Neuronal stem cell (in vitro differentiated cells): Measurements from ENCODE around the gene CRADD.
A peak's percentile ranks its signal among the peaks of the same experiment; 100 is the strongest.

Source experiments
- DNase-seq: peaks from one replicate; pipeline ENCODE4 v3.0.0-alpha.2; 2013; ENCODE audit warnings: low spot score
- H2AFZ ChIP-seq: one replicate; pipeline ENCODE4 v1.6.1; 2013; ENCODE audit warnings: mild to moderate bottlenecking, low read length, inconsistent platforms
- H2AK5ac ChIP-seq: 2 replicates; pipeline ENCODE4 v1.6.1; 2013; ENCODE audit warnings: low read depth, mild to moderate bottlenecking, inconsistent platforms, low read length, moderate library complexity, mixed read lengths
- H2BK120ac ChIP-seq: 2 replicates; pipeline ENCODE4 v1.6.1; 2013; ENCODE audit warnings: low read depth, mild to moderate bottlenecking, inconsistent platforms, low read length, moderate library complexity, mixed read lengths
- H2BK12ac ChIP-seq: one replicate; pipeline ENCODE4 v1.6.1; 2013; ENCODE audit warnings: low read length, inconsistent platforms
- H2BK15ac ChIP-seq: 2 replicates; pipeline ENCODE4 v1.6.1; 2013; ENCODE audit warnings: mild to moderate bottlenecking, low read length, inconsistent platforms, mixed read lengths
- H2BK5ac ChIP-seq: one replicate; pipeline ENCODE4 v1.6.1; 2013; ENCODE audit warnings: inconsistent platforms, mild to moderate bottlenecking, low read length, moderate library complexity
- H3K14ac ChIP-seq: one replicate; pipeline ENCODE4 v1.6.1; 2013; ENCODE audit warnings: low read length, inconsistent platforms
- H3K18ac ChIP-seq: 2 replicates; pipeline ENCODE4 v1.6.1; 2013; ENCODE audit warnings: low read length, inconsistent platforms
- H3K23ac ChIP-seq: 2 replicates; pipeline ENCODE4 v1.6.1; 2013; ENCODE audit warnings: low read depth, mild to moderate bottlenecking, mixed read lengths, low read length, inconsistent platforms; ENCODE audit not compliant: poor library complexity
- H3K27ac ChIP-seq: replicated peaks from 3 replicates; pipeline ENCODE4 v1.5.1; 2013; ENCODE audit warnings: low read length, inconsistent platforms
- H3K27me3 ChIP-seq, 3 experiments: 2 replicates each; pipeline ENCODE4 v1.6.1; 2013; ENCODE audit warnings: low read length in 3 of 3, mild to moderate bottlenecking in 2 of 3, inconsistent platforms in 1 of 3, low read depth in 1 of 3, mixed read lengths in 1 of 3, moderate library complexity in 1 of 3; ENCODE audit not compliant: control insufficient read depth in 3 of 3, insufficient read depth in 3 of 3
- H3K36me3 ChIP-seq, 2 donors: replicated peaks in 1 of 2; 2 replicates each; pipeline ENCODE4 v1.6.1; 2013; ENCODE audit warnings: low read length in 2 of 2; ENCODE audit not compliant: control insufficient read depth in 2 of 2, insufficient read depth in 2 of 2
- H3K4ac ChIP-seq: 2 replicates; pipeline ENCODE4 v1.6.1; 2013; ENCODE audit warnings: inconsistent platforms, mild to moderate bottlenecking, low read length, moderate library complexity
- H3K4me1 ChIP-seq, 2 donors: 1 replicate in 1 of 2; 2 replicates in 1 of 2; pipeline ENCODE4 v1.6.1; 2013; ENCODE audit warnings: low read length in 2 of 2, low read depth in 1 of 2; ENCODE audit not compliant: control insufficient read depth in 2 of 2, insufficient read depth in 1 of 2
- H3K4me2 ChIP-seq: one replicate; pipeline ENCODE4 v1.6.1; 2013; ENCODE audit warnings: mild to moderate bottlenecking, low read length, inconsistent platforms; ENCODE audit not compliant: insufficient read depth, poor library complexity, severe bottlenecking
- H3K4me3 ChIP-seq, 2 donors: 2 replicates each; pipeline ENCODE4 v1.5.1; 2013; ENCODE audit warnings: low read length in 2 of 2, mild to moderate bottlenecking in 2 of 2, inconsistent platforms in 1 of 2, moderate library complexity in 1 of 2
- H3K79me1 ChIP-seq: one replicate; pipeline ENCODE4 v1.6.1; 2013; ENCODE audit warnings: low read depth, mild to moderate bottlenecking, inconsistent platforms, low read length, moderate library complexity
- H3K9ac ChIP-seq: one replicate; pipeline ENCODE4 v1.6.1; 2013; ENCODE audit warnings: mild to moderate bottlenecking, low read depth, low read length, inconsistent platforms; ENCODE audit not compliant: poor library complexity
- H3K9me3 ChIP-seq, 2 donors: replicated peaks in 1 of 2; 2 replicates each; pipeline versions ENCODE3 to v1.6.1; 2013; ENCODE audit warnings: low read length in 2 of 2, mild to moderate bottlenecking in 2 of 2, inconsistent platforms in 1 of 2, low read depth in 1 of 2, mixed read lengths in 1 of 2, moderate library complexity in 1 of 2; ENCODE audit not compliant: control insufficient read depth in 2 of 2, insufficient read depth in 1 of 2
- H4K8ac ChIP-seq: one replicate; pipeline ENCODE4 v1.6.1; 2013; ENCODE audit warnings: low read depth, mild to moderate bottlenecking, inconsistent platforms, low read length, moderate library complexity
- H4K91ac ChIP-seq: one replicate; pipeline ENCODE4 v1.6.1; 2013; ENCODE audit warnings: low read length, low read depth, mild to moderate bottlenecking, inconsistent platforms; ENCODE audit not compliant: poor library complexity
- WGBS, 2 donors: extraction: QIAGEN DNeasy Blood & Tissue Kit; methylation state at CpG; one replicate each; pipeline ENCODE4 v1.1.7; 2013; ENCODE audit warnings: missing lambda C conversion rate in 2 of 2, mixed read lengths in 1 of 2; ENCODE audit not compliant: insufficient read length in 2 of 2, insufficient replicate concordance in 1 of 2; ENCODE audit errors: extremely low coverage in 2 of 2; 5-methylcytosine and 5-hydroxymethylcytosine counted together

CRADD gene

GRCh38 chr12:93819050-93819491 lies 141.9 kb downstream of the CRADD start:
- Histone ChIP-seq H3K14ac (no peak overlapping the region), H2AK5ac (no peak overlapping the region), H2BK15ac (no peak overlapping the region), H4K91ac (no peak overlapping the region), H3K4me3 (no peak overlapping the region), H3K18ac (no peak overlapping the region), H3K36me3 (no peaks in the 10 kb centered on the region), H3K4me2 (no peak overlapping the region), H3K9ac (no peak overlapping the region), H3K27me3 (no peaks in the 10 kb centered on the region), H2BK12ac (no peak overlapping the region), H3K79me1 (no peaks in the 10 kb centered on the region), H3K4me1 (peaks cover 0 to 6% of the 10 kb centered on the region in 2 donors), H2AFZ (no peak overlapping the region), H2BK5ac (no peak overlapping the region), H2BK120ac (no peak overlapping the region), H3K4ac (no peak overlapping the region), H3K27ac (no peak overlapping the region), H3K23ac (no peak overlapping the region), H4K8ac (no peak overlapping the region), H3K9me3 (no peaks in the 10 kb centered on the region)
- no CpG with 5 or more reads among the region's 4 CpGs for WGBS, 2 donors
- no peak for DNase-seq

GRCh38 chr12:93823616-93824391 lies 146.6 kb downstream of the CRADD start:
- H3K4me3 ChIP-seq, result no peak overlapping the region
- H3K27ac ChIP-seq, result no peak overlapping the region

GRCh38 chr12:93824514-93825500 lies 147.6 kb downstream of the CRADD start:
- no peak overlapping the region for H3K27ac ChIP-seq
- no peak overlapping the region for H4K91ac ChIP-seq
- H3K23ac ChIP-seq, result no peak overlapping the region
- H4K8ac ChIP-seq, result no peak overlapping the region
- no peak overlapping the region for H2BK5ac ChIP-seq
- H2AFZ ChIP-seq, result peak overlapping the region; percentile 9
- DNase-seq, result peak; percentile 23
- no peak overlapping the region for H3K9ac ChIP-seq
- no peak overlapping the region for H3K4me3 ChIP-seq
- H3K36me3 ChIP-seq, result no peaks in the 10 kb centered on the region
- no peak overlapping the region for H3K18ac ChIP-seq
- no peaks in the 10 kb centered on the region for H3K27me3 ChIP-seq
- no peaks in the 10 kb centered on the region for H3K9me3 ChIP-seq
- peaks cover 3 to 20% of the 10 kb centered on the region in 2 donors for H3K4me1 ChIP-seq
- H2BK120ac ChIP-seq, result no peak overlapping the region
- H2BK15ac ChIP-seq, result no peak overlapping the region
- no peaks in the 10 kb centered on the region for H3K79me1 ChIP-seq
- WGBS, 2 donors, result no CpG with 5 or more reads among the region's 11 CpGs
- no peak overlapping the region for H3K14ac ChIP-seq
- H3K4me2 ChIP-seq, result no peak overlapping the region
- H3K4ac ChIP-seq, result no peak overlapping the region
- no peak overlapping the region for H2BK12ac ChIP-seq
- H2AK5ac ChIP-seq, result no peak overlapping the region

More at GRCh38 chr12:93823616-93824391, 146.6 kb downstream of the CRADD start:
- no peak overlapping the region for H4K91ac ChIP-seq
- H3K4me2 ChIP-seq, result no peak overlapping the region
- H3K79me1 ChIP-seq, result no peaks in the 10 kb centered on the region
- no peak overlapping the region for H3K18ac ChIP-seq
- H2BK5ac ChIP-seq, result no peak overlapping the region
- no peaks in the 10 kb centered on the region for H3K36me3 ChIP-seq
- no peak overlapping the region for H2BK12ac ChIP-seq
- no peaks in the 10 kb centered on the region for H3K27me3 ChIP-seq
- H3K14ac ChIP-seq, result no peak overlapping the region
- no peak overlapping the region for H3K9ac ChIP-seq
- H3K4ac ChIP-seq, result no peak overlapping the region
- H2AK5ac ChIP-seq, result no peak overlapping the region
- H4K8ac ChIP-seq, result no peak overlapping the region
- H2BK120ac ChIP-seq, result no peak overlapping the region
- H2BK15ac ChIP-seq, result no peak overlapping the region
- no peak overlapping the region for H2AFZ ChIP-seq
- H3K9me3 ChIP-seq, result no peaks in the 10 kb centered on the region
- peaks cover 3 to 17% of the 10 kb centered on the region in 2 donors for H3K4me1 ChIP-seq
- WGBS, 2 donors, result no CpG with 5 or more reads among the region's 8 CpGs
- no peak for DNase-seq
- no peak overlapping the region for H3K23ac ChIP-seq

GRCh38 chr12:93825501-93825888 lies 148.3 kb downstream of the CRADD start:
- Histone ChIP-seq H2BK5ac (no peak overlapping the region), H3K14ac (no peak overlapping the region), H3K23ac (no peak overlapping the region), H4K8ac (no peak overlapping the region), H3K79me1 (no peaks in the 10 kb centered on the region), H3K4ac (no peak overlapping the region), H3K18ac (no peak overlapping the region), H4K91ac (no peak overlapping the region), H3K27ac (no peak overlapping the region), H3K27me3 (no peaks in the 10 kb centered on the region), H3K36me3 (no peaks in the 10 kb centered on the region), H2BK12ac (no peak overlapping the region), H2BK120ac (no peak overlapping the region), H3K4me3 (no peak overlapping the region), H3K4me1 (peaks cover 4 to 20% of the 10 kb centered on the region in 2 donors), H3K9ac (no peak overlapping the region), H2BK15ac (no peak overlapping the region), H2AFZ (no peak overlapping the region), H3K4me2 (no peak overlapping the region), H3K9me3 (no peaks in the 10 kb centered on the region), H2AK5ac (no peak overlapping the region)
- no CpG with 5 or more reads among the region's 3 CpGs for WGBS, 2 donors
- DNase-seq, result no peak
